K562 (cell line): ENCODE results near the gene IGFL1. TPM values are rescaled to one million over a fixed set of nuclear protein-coding genes. Genes with fewer than 3 reads are reported as not detected.

Experiments
- CAMTA2 ChIP-seq: fragments of 250-450 bp; sonication (Bioruptor Pico); conservative IDR thresholded peaks from 2 replicates; pipeline ENCODE4 v1.5.1; 2022
- CTBP1 ChIP-seq: fragments of 450-650 bp; IDR thresholded peaks from 2 replicates; pipeline ENCODE4 v1.6.1; 2016; ENCODE audit warnings: borderline replicate concordance
- CXXC5 ChIP-seq: fragments of 250-450 bp; sonication (Bioruptor Pico); IDR thresholded peaks from 2 replicates; pipeline ENCODE4 v1.8.0; 2022; ENCODE audit warnings: inconsistent platforms, mild to moderate bottlenecking, moderate library complexity
- DACH1 ChIP-seq: fragments of 450-650 bp; IDR thresholded peaks from 2 replicates; pipeline ENCODE4 v1.6.1; 2018; ENCODE audit not compliant: partially characterized antibody
- HLTF ChIP-seq: fragments of 450-650 bp; IDR thresholded peaks from 2 replicates; pipeline ENCODE4 v1.6.1; 2016
- MEF2A ChIP-seq: IDR thresholded peaks from 2 replicates; pipeline ENCODE4 v1.6.1; 2011; ENCODE audit warnings: low read depth, mild to moderate bottlenecking, low read length, moderate library complexity; ENCODE audit not compliant: control insufficient read depth
- MTA3 ChIP-seq: fragments of 450-650 bp; formaldehyde crosslinking; IDR thresholded peaks from 2 replicates; pipeline ENCODE4 v1.6.1; 2017; ENCODE audit warnings: mild to moderate bottlenecking, borderline replicate concordance
- PHB ChIP-seq: fragments of 250-450 bp; sonication (Bioruptor Pico); IDR thresholded peaks from 2 replicates; pipeline ENCODE4 v1.5.0; 2021
- PHF8 ChIP-seq: fragments of 200-600 bp; sonication (generic); IDR thresholded peaks from 2 replicates; pipeline ENCODE4 v1.6.1; 2012; ENCODE audit warnings: mixed run types, mild to moderate bottlenecking, inconsistent platforms, low read length, moderate library complexity, borderline replicate concordance
- PYGO2 ChIP-seq: fragments of 450-650 bp; IDR thresholded peaks from 2 replicates; pipeline ENCODE4 v1.6.1; 2016; ENCODE audit warnings: mild to moderate bottlenecking, missing genetic modification characterization, moderate library complexity, missing compliant biosample characterization
- RBM39 ChIP-seq: fragments of 200-400 bp; formaldehyde crosslinking; optimal IDR thresholded peaks from 2 replicates; pipeline ENCODE3; 2018; ENCODE audit warnings: low read depth, low read length
- SAFB ChIP-seq: fragments of 200-400 bp; formaldehyde crosslinking; IDR thresholded peaks from 2 replicates; pipeline ENCODE4 v1.6.1; 2017; ENCODE audit warnings: low read depth, low read length, borderline replicate concordance
- ZKSCAN8 ChIP-seq: fragments of 200-800 bp; sonication (Bioruptor generic); IDR thresholded peaks from 2 replicates; pipeline ENCODE4 v1.6.1; 2016; ENCODE audit warnings: missing genetic modification characterization, missing compliant biosample characterization
- ZNF197 ChIP-seq: fragments of 200-800 bp; sonication (Bioruptor generic); IDR thresholded peaks from 2 replicates; pipeline ENCODE4 v1.6.1; 2016; ENCODE audit warnings: low read depth, missing genetic modification characterization, missing compliant biosample characterization
- ZNF780A ChIP-seq: fragments of 250-450 bp; sonication (Bioruptor Pico); IDR thresholded peaks from 2 replicates; pipeline ENCODE4 v1.5.0; 2021; ENCODE audit warnings: mild to moderate bottlenecking
- polyA plus RNA-seq, 8 experiments: library from polyadenylated mRNA; depleted of rRNA in 4 of 8; stranded (reverse) in 5 of 8; unstranded in 3 of 8; fragments of >200 nt; fragmentation: Nextera tagmentation in 2 of 8; fragmentation: Illumina TruSeq in 1 of 8; extraction: Ambion mirVana in 2 of 8; extraction: Trizol in 1 of 8; gene quantifications; 2 replicates each; pipeline versions ENCODE4 v1.2.1 to v1.2.3, GENCODE V29; 2011 to 2014; ENCODE audit warnings: inconsistent platforms in 1 of 8, missing spikeins in 1 of 8
- total RNA-seq, 7 experiments: library from RNA; depleted of rRNA in 6 of 7; stranded (reverse); fragments of >200 nt in 6 of 7; fragmentation: Illumina TruSeq in 2 of 7; extraction: Trizol in 2 of 7; gene quantifications; 2 replicates each; pipeline versions ENCODE4 v1.2.1 to v1.2.3, GENCODE V29; 2011 to 2021; ENCODE audit warnings: low replicate concordance in 1 of 7
- TF ChIP-seq, protein P1 (sequence below), 2 experiments: IDR thresholded peaks; 2 replicates each; pipeline ENCODE4 v1.6.1; 2012; ENCODE audit warnings: improper control_type of control experiment in 2 of 2, low read depth in 2 of 2, low read length in 2 of 2, borderline replicate concordance in 1 of 2
- TF ChIP-seq, protein P2 (sequence below): sonication (generic); formaldehyde crosslinking; IDR thresholded peaks from 2 replicates; pipeline ENCODE4 v1.8.0; 2023; ENCODE audit warnings: missing genetic modification reagents, mild to moderate bottlenecking, borderline replicate concordance

Gene IGFL1
- total and polyA plus RNA-seq, 9 of the 15 experiments (the other 6 are each of a cell fraction or from before 2014, with no cell fraction given) = not detected

DNA sequence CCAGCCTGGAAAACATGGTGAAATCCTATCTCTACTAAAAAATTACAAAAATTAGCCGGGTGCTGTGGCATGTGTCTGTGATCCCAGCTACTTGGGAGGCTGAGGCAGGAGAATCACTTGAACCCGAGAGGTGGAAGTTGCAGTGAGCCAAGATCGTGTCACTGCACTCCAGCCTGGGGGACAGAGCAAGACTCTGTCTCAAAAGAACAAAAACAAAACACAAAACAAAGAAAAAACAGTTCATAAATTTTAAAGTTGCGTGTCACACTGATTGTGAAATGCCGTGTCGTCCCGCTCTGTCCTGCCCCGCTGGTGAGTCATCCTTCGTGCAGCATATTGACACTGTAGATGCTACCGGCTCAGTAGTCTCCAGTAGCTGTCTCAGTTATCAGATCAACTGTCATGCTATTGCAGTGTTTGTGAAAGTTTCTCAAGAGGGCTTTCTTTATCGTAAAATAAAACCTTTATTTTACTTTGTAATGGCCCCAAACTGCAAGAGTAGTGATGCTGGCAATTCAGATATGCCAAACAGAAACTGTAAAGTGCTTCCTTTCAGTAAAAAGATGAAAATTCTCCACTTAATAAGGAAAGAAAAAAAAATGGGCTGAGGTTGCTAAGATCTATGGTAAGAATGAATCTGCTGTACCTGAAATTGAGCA, 36.4 kb upstream of the IGFL1 start (continued):
- TF ChIP-seq, protein P1, sequence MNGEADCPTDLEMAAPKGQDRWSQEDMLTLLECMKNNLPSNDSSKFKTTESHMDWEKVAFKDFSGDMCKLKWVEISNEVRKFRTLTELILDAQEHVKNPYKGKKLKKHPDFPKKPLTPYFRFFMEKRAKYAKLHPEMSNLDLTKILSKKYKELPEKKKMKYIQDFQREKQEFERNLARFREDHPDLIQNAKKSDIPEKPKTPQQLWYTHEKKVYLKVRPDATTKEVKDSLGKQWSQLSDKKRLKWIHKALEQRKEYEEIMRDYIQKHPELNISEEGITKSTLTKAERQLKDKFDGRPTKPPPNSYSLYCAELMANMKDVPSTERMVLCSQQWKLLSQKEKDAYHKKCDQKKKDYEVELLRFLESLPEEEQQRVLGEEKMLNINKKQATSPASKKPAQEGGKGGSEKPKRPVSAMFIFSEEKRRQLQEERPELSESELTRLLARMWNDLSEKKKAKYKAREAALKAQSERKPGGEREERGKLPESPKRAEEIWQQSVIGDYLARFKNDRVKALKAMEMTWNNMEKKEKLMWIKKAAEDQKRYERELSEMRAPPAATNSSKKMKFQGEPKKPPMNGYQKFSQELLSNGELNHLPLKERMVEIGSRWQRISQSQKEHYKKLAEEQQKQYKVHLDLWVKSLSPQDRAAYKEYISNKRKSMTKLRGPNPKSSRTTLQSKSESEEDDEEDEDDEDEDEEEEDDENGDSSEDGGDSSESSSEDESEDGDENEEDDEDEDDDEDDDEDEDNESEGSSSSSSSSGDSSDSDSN (IDR thresholded peaks at IDR 0.05; ENCODE audit: borderline replicate concordance in 1 of 2, low read depth in 2 of 2, low read length in 2 of 2) = no peak
- TF ChIP-seq CTBP1 (peak; percentile 83), HLTF (no peak), ZNF197 (CRISPR knock-in tag) (no peak), ZKSCAN8 (CRISPR knock-in tag) (no peak; the same call in 1 of the 2 replicates), DACH1 (peak; percentile 73), CAMTA2 (CRISPR knock-in tag) (peak; percentile 68; the same call in 1 of the 2 replicates), MEF2A (no peak), ZNF780A (CRISPR knock-in tag) (no peak), PHF8 (no peak), RBM39 (no peak), CXXC5 (CRISPR knock-in tag) (peak; percentile 89), PYGO2 (tag) (no peak), PHB (no peak), SAFB (no peak), MTA3 (no peak)
- TF ChIP-seq, protein P2, sequence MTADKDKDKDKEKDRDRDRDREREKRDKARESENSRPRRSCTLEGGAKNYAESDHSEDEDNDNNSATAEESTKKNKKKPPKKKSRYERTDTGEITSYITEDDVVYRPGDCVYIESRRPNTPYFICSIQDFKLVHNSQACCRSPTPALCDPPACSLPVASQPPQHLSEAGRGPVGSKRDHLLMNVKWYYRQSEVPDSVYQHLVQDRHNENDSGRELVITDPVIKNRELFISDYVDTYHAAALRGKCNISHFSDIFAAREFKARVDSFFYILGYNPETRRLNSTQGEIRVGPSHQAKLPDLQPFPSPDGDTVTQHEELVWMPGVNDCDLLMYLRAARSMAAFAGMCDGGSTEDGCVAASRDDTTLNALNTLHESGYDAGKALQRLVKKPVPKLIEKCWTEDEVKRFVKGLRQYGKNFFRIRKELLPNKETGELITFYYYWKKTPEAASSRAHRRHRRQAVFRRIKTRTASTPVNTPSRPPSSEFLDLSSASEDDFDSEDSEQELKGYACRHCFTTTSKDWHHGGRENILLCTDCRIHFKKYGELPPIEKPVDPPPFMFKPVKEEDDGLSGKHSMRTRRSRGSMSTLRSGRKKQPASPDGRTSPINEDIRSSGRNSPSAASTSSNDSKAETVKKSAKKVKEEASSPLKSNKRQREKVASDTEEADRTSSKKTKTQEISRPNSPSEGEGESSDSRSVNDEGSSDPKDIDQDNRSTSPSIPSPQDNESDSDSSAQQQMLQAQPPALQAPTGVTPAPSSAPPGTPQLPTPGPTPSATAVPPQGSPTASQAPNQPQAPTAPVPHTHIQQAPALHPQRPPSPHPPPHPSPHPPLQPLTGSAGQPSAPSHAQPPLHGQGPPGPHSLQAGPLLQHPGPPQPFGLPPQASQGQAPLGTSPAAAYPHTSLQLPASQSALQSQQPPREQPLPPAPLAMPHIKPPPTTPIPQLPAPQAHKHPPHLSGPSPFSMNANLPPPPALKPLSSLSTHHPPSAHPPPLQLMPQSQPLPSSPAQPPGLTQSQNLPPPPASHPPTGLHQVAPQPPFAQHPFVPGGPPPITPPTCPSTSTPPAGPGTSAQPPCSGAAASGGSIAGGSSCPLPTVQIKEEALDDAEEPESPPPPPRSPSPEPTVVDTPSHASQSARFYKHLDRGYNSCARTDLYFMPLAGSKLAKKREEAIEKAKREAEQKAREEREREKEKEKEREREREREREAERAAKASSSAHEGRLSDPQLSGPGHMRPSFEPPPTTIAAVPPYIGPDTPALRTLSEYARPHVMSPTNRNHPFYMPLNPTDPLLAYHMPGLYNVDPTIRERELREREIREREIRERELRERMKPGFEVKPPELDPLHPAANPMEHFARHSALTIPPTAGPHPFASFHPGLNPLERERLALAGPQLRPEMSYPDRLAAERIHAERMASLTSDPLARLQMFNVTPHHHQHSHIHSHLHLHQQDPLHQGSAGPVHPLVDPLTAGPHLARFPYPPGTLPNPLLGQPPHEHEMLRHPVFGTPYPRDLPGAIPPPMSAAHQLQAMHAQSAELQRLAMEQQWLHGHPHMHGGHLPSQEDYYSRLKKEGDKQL = no peak
